ENCODE results near the gene FOXP4. TPM values are rescaled to one million over a fixed set of nuclear protein-coding genes. Genes with fewer than 3 reads are reported as not detected.

Gene FOXP4
- total and polyA plus RNA-seq, 2 donors (not counting 1 experiment from before 2014, with no cell fraction given), result 0.81 to 1.8 TPM

GRCh38 chr6:41643899-41644269, 97.7 kb downstream of the FOXP4 start:
- no peak overlapping the region for H3K27ac ChIP-seq (ENCODE audit: insufficient read depth, low read length)
- peaks cover 34% of the 10 kb centered on the region for H3K27me3 ChIP-seq (ENCODE audit: control insufficient read depth, insufficient read depth, low read length)
- H3K4me3 ChIP-seq (replicated peaks in 1 of 4; ENCODE audit: control extremely low read depth in 1 of 4, insufficient read depth in 1 of 4, low read depth in 3 of 4, low read length in 4 of 4), result no peak overlapping the region
- no peak overlapping the region for H3K9ac ChIP-seq (ENCODE audit: insufficient read depth, low read length)
- H2AFZ ChIP-seq (ENCODE audit: low read length), result no peak overlapping the region
- H3K4me1 ChIP-seq (ENCODE audit: control insufficient read depth, extremely low read depth, insufficient read depth, low read length), result no peaks in the 10 kb centered on the region
- no peaks in the 10 kb centered on the region for H4K20me1 ChIP-seq (ENCODE audit: control insufficient read depth, extremely low read depth, insufficient read depth, low read length)
- no peak for TF ChIP-seq EZH2 (IDR thresholded peaks at IDR 0.05; ENCODE audit: low read length, missing control alignments)
- TF ChIP-seq CTCF (conservative IDR thresholded peaks at IDR 0.05 in 1 of 2, IDR thresholded peaks at IDR 0.05 in 1 of 2; ENCODE audit: low read depth in 1 of 2, low read length in 2 of 2), result no peak
- no peak overlapping the region for H3K4me2 ChIP-seq (ENCODE audit: extremely low read depth, insufficient read depth, low read length)
- no peaks in the 10 kb centered on the region for H3K9me3 ChIP-seq (ENCODE audit: control insufficient read depth, insufficient read depth, low read depth, low read length)
- no peaks in the 10 kb centered on the region for H3K79me2 ChIP-seq (ENCODE audit: control insufficient read depth, insufficient read depth, low read length)
- no peak for DNase-seq (ENCODE audit: low read depth in 2 of 2)
- no peaks in the 10 kb centered on the region for H3K36me3 ChIP-seq (ENCODE audit: control insufficient read depth, insufficient read depth, low read length)

GRCh38 chr6:41644297-41644879, 98.2 kb downstream of the FOXP4 start:
- no peak overlapping the region for H3K4me3 ChIP-seq (replicated peaks in 1 of 4; ENCODE audit: control extremely low read depth in 1 of 4, insufficient read depth in 1 of 4, low read depth in 3 of 4, low read length in 4 of 4)
- no peaks in the 10 kb centered on the region for H3K36me3 ChIP-seq (ENCODE audit: control insufficient read depth, insufficient read depth, low read length)
- no peaks in the 10 kb centered on the region for H4K20me1 ChIP-seq (ENCODE audit: control insufficient read depth, extremely low read depth, insufficient read depth, low read length)
- H3K27me3 ChIP-seq (ENCODE audit: control insufficient read depth, insufficient read depth, low read length), result peaks cover 29% of the 10 kb centered on the region
- no peaks in the 10 kb centered on the region for H3K4me1 ChIP-seq (ENCODE audit: control insufficient read depth, extremely low read depth, insufficient read depth, low read length)
- H3K9ac ChIP-seq (ENCODE audit: insufficient read depth, low read length), result no peak overlapping the region
- no peak overlapping the region for H3K27ac ChIP-seq (ENCODE audit: insufficient read depth, low read length)
- TF ChIP-seq CTCF (conservative IDR thresholded peaks at IDR 0.05 in 1 of 2, IDR thresholded peaks at IDR 0.05 in 1 of 2; ENCODE audit: low read depth in 1 of 2, low read length in 2 of 2) (no peak), EZH2 (IDR thresholded peaks at IDR 0.05; ENCODE audit: low read length, missing control alignments) (no peak)
- no peaks in the 10 kb centered on the region for H3K79me2 ChIP-seq (ENCODE audit: control insufficient read depth, insufficient read depth, low read length)
- H3K4me2 ChIP-seq (ENCODE audit: extremely low read depth, insufficient read depth, low read length), result no peak overlapping the region
- no peaks in the 10 kb centered on the region for H3K9me3 ChIP-seq (ENCODE audit: control insufficient read depth, insufficient read depth, low read depth, low read length)
- DNase-seq (ENCODE audit: low read depth in 2 of 2), result no peak
- H2AFZ ChIP-seq (ENCODE audit: low read length), result no peak overlapping the region

DNA sequence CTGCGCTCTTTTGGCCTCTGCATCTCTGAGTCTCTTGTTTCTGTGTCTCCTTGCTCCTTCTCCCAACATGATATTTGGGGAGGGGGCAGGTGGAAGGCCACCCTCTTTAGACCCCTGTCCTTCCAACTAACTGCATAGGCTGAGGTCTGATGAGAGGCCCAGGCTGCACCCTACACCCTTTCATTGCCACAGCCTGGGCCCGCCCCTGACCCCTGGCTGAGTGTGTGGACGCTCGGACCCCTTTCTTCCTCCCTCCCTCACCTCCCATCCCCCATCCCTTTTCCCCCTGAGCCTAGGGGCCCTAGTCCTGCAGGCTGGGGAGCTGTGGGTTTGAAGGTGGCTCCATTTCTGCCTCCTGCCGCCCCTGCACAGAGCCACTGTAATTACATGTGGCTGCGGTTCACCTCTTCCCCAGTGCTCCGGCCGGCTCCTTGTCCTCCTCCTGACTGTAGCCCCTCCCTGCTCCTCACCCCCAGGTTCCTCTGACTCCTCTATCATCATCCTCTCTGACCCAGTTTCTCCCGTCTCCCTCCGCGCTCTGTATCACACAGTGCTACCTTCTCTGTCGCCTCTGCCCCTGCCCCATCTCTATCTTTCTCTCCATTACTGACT, 98.9 kb downstream of the FOXP4 start:
- no peak overlapping the region for H3K9ac ChIP-seq (ENCODE audit: insufficient read depth, low read length)
- H3K4me2 ChIP-seq (ENCODE audit: extremely low read depth, insufficient read depth, low read length), result no peak overlapping the region
- H3K79me2 ChIP-seq (ENCODE audit: control insufficient read depth, insufficient read depth, low read length), result no peaks in the 10 kb centered on the region
- no peaks in the 10 kb centered on the region for H3K9me3 ChIP-seq (ENCODE audit: control insufficient read depth, insufficient read depth, low read depth, low read length)
- TF ChIP-seq CTCF (conservative IDR thresholded peaks at IDR 0.05 in 1 of 2, IDR thresholded peaks at IDR 0.05 in 1 of 2; ENCODE audit: low read depth in 1 of 2, low read length in 2 of 2) (no peak), EZH2 (IDR thresholded peaks at IDR 0.05; ENCODE audit: low read length, missing control alignments) (no peak)
- no peak overlapping the region for H3K27ac ChIP-seq (ENCODE audit: insufficient read depth, low read length)
- no peaks in the 10 kb centered on the region for H4K20me1 ChIP-seq (ENCODE audit: control insufficient read depth, extremely low read depth, insufficient read depth, low read length)
- H3K4me1 ChIP-seq (ENCODE audit: control insufficient read depth, extremely low read depth, insufficient read depth, low read length), result no peaks in the 10 kb centered on the region
- H3K36me3 ChIP-seq (ENCODE audit: control insufficient read depth, insufficient read depth, low read length), result no peaks in the 10 kb centered on the region
- peaks cover 22% of the 10 kb centered on the region for H3K27me3 ChIP-seq (ENCODE audit: control insufficient read depth, insufficient read depth, low read length)
- no peak for DNase-seq (ENCODE audit: low read depth in 2 of 2)
- no peak overlapping the region for H3K4me3 ChIP-seq (replicated peaks in 1 of 4; ENCODE audit: control extremely low read depth in 1 of 4, insufficient read depth in 1 of 4, low read depth in 3 of 4, low read length in 4 of 4)
- no peak overlapping the region for H2AFZ ChIP-seq (ENCODE audit: low read length)

Measured in fibroblast of lung (primary cell).